ENCODE results near the gene BRMS1.
A peak's percentile ranks its signal among the peaks of the same experiment; 100 is the strongest.

The BRMS1 gene

GRCh38 chr11:66287889-66288670, 56.8 kb downstream of the BRMS1 start:
- H3K27ac ChIP-seq: peak overlapping the region; percentile 65
- H3K27me3 ChIP-seq: peaks cover 38% of the 10 kb centered on the region
- H3K4me1 ChIP-seq (ENCODE audit: control insufficient read depth in 1 of 2, insufficient read depth in 1 of 2, low read depth in 1 of 2, low read length in 1 of 2): peaks cover 20 to 24% of the 10 kb centered on the region in 2 experiments
- H3K4me3 ChIP-seq (ENCODE audit: low read depth in 1 of 2, low read length in 1 of 2): peak overlapping the region; percentile 69 to 86
- TF ChIP-seq, protein P1, sequence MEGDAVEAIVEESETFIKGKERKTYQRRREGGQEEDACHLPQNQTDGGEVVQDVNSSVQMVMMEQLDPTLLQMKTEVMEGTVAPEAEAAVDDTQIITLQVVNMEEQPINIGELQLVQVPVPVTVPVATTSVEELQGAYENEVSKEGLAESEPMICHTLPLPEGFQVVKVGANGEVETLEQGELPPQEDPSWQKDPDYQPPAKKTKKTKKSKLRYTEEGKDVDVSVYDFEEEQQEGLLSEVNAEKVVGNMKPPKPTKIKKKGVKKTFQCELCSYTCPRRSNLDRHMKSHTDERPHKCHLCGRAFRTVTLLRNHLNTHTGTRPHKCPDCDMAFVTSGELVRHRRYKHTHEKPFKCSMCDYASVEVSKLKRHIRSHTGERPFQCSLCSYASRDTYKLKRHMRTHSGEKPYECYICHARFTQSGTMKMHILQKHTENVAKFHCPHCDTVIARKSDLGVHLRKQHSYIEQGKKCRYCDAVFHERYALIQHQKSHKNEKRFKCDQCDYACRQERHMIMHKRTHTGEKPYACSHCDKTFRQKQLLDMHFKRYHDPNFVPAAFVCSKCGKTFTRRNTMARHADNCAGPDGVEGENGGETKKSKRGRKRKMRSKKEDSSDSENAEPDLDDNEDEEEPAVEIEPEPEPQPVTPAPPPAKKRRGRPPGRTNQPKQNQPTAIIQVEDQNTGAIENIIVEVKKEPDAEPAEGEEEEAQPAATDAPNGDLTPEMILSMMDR (IDR thresholded peaks at IDR 0.05): no peak
- no peaks in the 10 kb centered on the region for H3K9me3 ChIP-seq
- no peaks in the 10 kb centered on the region for H3K36me3 ChIP-seq
